GM23338 (cell line): ENCODE measurements around the gene TMPRSS6.

Experiments
- CTCF ChIP-seq, 2 experiments: fragments of 200-600 bp in 1 of 2; sonication (generic) in 1 of 2; conservative IDR thresholded peaks; 2 replicates each; pipeline versions ENCODE4 v1.5.1 to v1.6.1; 2016 to 2017; ENCODE audit warnings: antibody characterized with exemption in 2 of 2, low read depth in 2 of 2, mild to moderate bottlenecking in 2 of 2, moderate library complexity in 1 of 2
- EZH2 ChIP-seq: fragments of 200-600 bp; sonication (generic); IDR thresholded peaks from one replicate; pipeline ENCODE4 v1.8.0; 2017; ENCODE audit warnings: antibody characterized with exemption, mild to moderate bottlenecking, low read depth; ENCODE audit not compliant: unreplicated experiment
- EZH2phosphoT487 ChIP-seq: fragments of 200-600 bp; sonication (generic); IDR thresholded peaks from one replicate; pipeline ENCODE4 v1.8.1; 2018; ENCODE audit warnings: antibody characterized with exemption; ENCODE audit not compliant: unreplicated experiment
- POLR2AphosphoS5 ChIP-seq: IDR thresholded peaks from 2 replicates; pipeline ENCODE4 v1.6.1; 2016; ENCODE audit warnings: antibody characterized with exemption, low read depth
- REST ChIP-seq: IDR thresholded peaks from one replicate; pipeline ENCODE4 v1.6.1; 2018; ENCODE audit warnings: antibody characterized with exemption; ENCODE audit not compliant: unreplicated experiment

- TF ChIP-seq EZH2 (no peak), CTCF (conservative IDR thresholded peaks at IDR 0.05; ENCODE audit: low read depth in 2 of 2) (no peak), POLR2AphosphoS5 (no peak), EZH2phosphoT487 (no peak), REST (no peak)
These were observed 25.1 kb downstream of the TMPRSS6 start for GRCh38 chr22:37084385-37084784.
